H54 (cell line): ENCODE results near the gene NEK6.
"Not testable (repeated sequence)": the region's sequence is repeated elsewhere in the genome, so short reads cannot be mapped to it uniquely, and the experiment has no call there.

ENCODE experiments used
- DNase-seq: peaks from one replicate; pipeline ENCODE4 v3.0.0; 2011; ENCODE audit warnings: low spot score, mixed read lengths; ENCODE audit not compliant: insufficient read length
- FAIRE-seq: peaks from 3 replicates; lab custom pipeline; 2011; peaks lifted over from hg19 to GRCh38; lab: Jason Lieb, UNC
- POLR2A ChIP-seq: IDR thresholded peaks from 2 replicates; pipeline ENCODE4 v1.6.1; 2011; ENCODE audit warnings: low read depth, mild to moderate bottlenecking, low read length

NEK6 gene

DNA sequence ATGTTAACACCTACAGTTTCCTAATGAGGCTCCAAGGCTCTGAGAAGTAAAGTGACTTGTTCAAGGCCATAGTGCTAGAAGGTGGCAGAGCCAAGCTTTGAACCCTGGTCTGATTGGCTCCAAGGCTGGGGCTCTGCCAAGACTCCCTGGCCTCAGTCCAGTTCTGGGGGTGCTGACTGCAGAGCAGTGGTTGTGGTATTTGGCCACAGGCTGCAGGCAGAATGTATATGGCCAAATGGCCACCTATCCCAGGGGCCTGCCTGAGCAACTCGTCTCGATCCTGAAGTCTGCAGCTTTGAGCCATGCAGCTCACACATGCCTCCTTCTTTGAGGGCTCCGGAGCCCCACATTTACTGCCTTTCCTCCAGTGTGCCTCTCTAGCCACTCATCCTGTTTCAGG lies 9.7 kb upstream of the NEK6 start:
- DNase-seq (peak; percentile 46), FAIRE-seq (no peak)
- TF ChIP-seq POLR2A, result no peak

DNA sequence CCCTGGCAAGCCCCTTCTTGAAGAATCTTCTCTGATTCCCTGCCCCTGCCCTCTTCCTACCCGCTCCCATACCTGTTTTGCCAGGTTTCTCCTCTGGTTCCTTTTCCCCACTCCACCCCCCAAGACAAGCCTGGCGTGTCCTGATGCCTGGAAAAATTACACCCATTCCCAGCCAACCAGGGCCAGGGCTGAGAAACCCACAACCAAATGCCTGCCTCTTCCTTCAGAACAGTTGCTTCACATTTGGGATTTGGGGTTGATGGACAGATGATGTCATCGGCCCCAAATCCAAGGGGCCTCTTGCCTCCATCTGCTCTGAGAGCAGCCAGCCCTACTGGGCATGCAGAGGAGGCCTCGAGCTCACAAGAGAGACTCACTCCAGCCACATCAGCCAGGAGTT lies 8.8 kb upstream of the NEK6 start:
- FAIRE-seq (no peak), DNase-seq (no peak)
- no peak for TF ChIP-seq POLR2A

DNA sequence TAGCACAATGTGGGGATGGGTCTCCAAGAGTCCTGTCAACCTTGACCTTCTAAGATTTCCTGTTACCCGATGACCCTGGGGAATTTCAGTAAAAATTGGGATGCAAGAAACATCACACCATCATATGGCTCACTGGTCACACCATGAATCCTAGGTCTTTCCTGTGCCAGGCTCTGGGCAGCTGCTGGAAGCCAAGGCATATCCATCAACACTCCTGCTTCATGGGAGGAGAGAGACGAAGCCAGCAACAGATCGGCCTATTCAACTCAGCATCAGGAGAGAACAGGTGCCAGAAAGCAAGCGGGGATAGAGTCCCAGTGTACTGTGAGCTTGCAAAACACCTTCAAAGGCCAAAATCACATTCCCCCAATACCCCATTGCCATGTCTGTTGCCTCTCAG lies 6.5 kb upstream of the NEK6 start:
- DNase-seq (no peak), FAIRE-seq (no peak)
- TF ChIP-seq POLR2A, result no peak

DNA sequence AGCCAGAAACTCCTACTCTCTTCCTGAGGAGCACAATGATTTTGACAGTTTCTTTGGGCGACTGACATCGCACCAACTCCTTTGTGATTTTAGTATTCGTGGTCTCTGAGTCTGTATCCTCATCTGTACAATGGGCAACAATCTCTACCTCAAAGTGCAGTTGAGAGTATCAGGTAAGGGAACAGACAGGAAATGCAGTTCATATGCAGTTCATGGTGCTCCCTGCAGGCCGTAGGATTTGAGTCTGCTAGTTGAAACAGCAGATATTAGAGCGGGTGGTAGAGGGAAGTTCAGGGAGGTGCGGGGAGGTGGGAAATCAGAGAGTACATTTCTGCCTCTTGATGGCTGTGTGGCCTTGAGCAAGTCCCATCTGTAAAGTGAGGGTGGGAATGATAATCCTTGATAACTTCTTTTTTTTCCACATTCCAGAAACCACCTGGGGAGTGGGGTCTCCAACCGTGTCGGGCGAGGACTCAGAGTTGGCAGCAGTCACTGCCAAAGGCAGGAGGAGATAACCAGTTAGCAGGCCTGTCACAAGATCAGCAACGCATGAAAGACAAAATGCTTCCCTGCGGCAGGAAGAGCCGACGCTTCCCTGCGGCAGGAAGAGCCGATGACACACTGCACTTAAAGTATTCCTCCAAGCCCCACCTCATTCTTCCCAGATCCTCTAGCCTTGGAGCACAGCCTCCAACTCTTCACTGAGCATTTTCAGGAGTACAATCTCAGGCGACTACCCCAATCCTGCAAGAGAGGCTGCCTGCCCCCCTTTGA lies 6.0 kb upstream of the NEK6 start:
- FAIRE-seq, result peak; percentile 90

DNA sequence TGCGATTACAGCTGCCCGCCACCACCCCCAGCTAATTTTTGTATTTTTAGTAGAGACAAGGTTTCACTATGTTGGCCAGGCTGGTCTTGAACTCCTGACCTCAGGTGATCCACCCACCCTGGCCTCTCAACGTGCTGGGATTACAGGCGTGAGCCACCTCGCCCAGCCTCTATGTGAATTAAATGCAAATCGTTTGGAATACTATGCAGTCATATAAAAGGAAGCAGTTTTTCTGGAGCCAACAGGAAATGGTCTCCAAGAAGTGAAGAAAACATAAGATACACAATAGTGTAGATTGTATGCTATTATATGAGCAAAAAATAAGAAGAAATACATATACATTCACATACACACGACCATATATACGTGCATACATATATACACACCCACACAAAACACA lies 4.9 kb upstream of the NEK6 start:
- not testable (repeated sequence) for FAIRE-seq, DNase-seq

More for the DNA sequence above, 6.0 kb upstream of the NEK6 start:
- DNase-seq, result peak; percentile 91
- no peak for TF ChIP-seq POLR2A

DNA sequence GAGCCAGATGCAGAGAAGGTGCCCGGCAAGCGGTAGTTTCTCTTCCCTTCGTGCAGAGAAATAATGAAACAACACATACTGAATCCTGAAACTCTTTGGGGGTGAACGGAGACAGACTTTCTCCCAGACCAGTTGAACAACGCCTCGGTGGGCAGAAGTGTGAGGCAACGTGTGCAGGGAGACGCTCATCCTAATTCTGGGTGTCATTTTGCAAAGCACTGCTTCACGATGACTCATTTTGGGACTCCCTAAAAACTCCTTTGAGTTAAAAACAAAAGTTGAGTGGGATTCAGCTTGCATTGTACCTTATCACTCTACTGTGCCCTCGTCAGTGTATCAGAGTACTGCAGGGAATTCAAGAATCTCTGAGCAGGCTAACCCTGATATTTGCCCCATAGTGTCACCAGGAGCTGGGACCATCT lies 3.5 kb upstream of the NEK6 start:
- DNase-seq (no peak), FAIRE-seq (no peak)
- TF ChIP-seq POLR2A, result no peak

DNA sequence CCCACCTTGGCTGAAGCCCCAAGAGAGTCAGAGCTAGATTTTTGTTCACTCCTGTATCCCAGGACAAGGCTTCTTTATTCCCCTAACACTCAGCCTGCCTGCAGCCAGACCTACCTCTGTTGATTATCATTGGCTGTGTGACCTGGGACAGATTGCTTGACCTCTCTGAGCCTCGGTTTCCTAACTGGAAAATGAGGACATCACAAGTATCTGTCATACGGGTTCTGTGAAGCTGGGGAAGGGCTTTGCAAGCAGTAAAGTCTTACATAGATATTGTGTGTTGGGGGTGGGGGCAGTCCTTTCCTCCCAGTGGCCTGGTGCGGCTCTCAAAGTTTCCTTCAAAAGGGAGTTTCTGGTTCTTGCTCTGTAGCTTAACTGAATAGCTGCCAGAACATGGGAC lies 2.5 kb upstream of the NEK6 start:
- FAIRE-seq (no peak), DNase-seq (no peak)
- no peak for TF ChIP-seq POLR2A

DNA sequence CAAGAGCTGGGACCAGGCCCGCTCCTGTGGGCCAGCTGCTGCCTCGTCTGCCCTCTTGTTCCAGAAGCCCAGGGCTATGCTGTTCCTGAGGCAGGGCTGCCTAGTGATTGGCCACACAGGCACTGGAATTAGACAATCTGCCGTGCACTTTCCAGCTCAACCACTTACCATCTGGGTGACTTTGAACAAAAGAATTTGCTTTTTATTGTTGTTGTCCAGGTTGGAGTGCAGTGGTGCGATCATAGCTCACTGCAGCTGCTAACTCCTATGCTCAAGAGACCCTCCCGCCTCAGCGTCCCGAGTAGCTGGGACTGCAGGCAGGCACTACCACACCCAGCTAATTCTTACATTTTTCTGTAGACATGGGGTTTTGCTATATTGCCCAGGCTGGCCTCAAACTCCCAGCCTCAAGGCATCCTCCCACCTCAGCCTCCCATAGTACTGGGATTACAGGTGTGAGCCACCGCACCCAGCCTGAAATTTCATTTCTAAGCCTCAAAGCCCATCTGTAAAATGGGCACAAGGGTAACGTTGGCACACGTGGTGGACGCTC lies 1.2 kb upstream of the NEK6 start:
- no peak for TF ChIP-seq POLR2A
- DNase-seq, result peak; percentile 96
- FAIRE-seq, result peak; percentile 79

DNA sequence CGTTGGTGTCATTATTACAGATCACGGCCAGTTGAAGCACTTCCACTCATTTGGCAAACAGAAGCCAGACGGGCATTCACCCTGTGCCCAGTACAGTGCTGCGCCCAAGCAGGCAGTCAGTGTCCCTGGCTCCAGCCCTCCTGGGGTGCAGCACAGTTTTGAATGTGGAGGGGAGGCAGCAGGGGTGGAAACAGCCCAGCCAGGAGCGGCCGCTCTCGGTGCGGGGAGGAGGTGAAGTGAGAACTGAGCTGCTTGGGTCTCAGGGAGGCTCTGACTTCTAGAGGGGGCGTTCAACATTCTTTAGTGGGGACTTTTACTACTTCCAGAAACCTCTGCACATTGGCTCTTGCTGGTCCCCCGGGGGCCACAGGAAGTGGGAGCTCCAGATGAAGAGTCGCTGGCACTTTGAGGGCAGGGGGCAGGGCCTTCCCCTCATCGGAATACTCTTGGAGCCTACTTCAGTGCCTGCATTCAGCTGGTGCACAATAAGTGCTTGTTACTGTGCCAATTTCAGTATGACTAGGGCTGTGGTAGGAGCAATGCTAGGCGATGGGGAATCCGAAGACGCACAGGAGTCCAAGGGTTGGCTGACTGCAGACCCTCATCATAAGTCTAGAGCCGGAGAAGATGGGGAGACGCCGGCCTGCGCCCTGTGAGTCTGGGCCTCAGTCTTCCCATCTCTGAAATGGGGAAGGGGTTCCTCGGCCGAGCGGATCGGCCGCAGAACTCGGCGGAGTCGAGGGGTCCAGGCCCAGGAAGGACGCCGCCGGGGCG lies 492 bp upstream of the NEK6 start:
- no peak for FAIRE-seq
- TF ChIP-seq POLR2A, result no peak
- no peak for DNase-seq

DNA sequence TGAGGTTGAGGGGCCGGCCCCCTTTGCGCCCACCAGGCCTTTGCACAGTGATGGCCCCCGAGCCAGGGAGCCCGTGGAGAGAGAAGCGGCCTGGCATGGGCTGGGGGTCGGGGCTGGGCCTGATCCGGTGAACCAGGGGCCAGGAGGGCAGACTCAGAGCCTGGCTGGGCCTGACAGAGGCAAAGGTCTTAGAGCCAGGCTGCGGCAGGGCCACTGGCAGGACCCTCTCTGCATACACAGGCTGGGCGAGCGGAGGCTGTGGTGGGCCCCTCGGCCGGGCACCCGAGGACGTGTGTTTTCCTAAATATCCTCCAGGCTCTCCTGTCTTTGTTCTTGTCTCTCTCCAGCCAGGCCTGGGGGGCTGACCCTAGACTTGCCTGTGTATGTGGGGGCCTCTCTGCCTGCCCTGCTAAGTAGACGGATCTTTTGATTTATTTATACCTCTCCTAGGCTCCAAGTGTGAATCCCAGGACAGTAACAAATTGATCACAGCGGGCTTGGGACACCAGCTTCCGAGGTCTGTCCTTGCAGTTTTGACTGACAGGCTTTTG lies 933 bp downstream of the NEK6 start:
- DNase-seq (peak; percentile 36), FAIRE-seq (no peak)
- TF ChIP-seq POLR2A, result no peak

DNA sequence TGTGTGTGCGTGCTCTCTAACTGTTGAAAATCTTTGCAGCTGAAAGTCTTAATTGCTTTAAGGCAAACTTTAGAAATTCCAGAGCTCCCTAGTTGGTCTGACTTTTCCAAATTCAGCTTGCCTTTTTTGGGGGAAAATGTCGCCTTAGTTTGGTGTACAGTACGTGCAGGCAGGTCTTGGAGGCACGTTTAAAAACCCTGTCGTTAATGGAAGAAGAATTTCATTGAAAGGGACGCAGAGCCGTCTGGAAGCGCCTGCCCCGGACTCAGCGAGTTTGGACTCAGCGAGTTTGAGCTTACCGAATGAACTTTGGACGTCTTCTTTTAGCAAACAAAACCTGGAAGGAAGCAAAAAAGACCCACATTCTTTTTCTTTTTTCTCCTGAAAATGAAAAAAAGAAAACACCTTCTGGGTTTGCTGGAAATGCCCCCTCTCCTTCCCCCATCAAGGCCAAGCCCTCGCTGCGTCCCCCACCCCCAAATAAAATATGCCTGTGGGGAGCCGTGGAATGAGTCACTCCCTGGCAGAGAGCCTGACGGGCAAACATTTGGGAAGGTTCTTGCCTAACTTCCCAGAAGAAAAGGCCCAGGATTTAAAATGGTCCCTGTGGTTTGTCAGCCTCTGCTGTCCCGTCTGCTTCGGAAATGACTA lies 1.5 kb downstream of the NEK6 start:
- no peak for FAIRE-seq
- peak; percentile 92 for DNase-seq

DNA sequence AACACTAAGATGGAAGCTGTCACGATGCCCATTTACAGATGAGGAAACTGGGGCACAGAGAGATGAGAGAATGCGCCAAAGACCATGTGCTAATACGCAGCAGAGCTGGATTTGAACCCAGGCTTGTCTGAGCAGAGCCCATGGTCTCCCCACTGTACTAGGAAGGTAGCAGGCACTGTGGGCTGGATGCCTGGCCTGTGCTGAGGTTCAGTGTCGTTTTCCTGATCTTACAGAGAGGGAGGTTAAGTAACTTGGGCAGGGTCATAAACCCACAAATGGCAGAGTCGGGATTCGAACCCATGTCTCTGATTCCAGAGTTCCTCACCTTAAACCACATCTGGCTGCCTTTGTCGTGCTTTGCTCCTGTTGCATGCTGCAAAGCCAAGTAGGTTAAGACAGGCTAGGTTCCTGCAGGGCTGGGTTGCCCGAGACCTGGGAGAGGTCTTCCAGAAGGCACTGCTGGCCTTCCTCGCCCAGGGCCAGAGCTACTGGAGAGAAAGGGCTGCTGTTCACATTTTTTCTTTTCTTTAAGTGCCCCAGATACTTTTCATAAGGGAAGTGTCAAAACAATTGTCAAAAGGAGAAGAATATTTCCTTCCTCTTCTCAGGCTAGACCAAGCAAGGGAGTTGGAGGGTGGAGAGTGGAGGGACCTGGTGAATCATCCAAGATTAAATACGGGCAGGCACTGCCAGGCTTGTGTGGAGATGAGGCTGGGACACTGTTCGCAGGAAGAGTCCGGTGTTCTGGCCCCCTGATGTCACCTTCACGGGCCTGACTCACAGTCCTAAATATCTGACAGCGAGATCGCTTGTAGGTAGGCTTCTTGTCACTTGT lies 3.2 kb downstream of the NEK6 start:
- peak; percentile 81 for FAIRE-seq
- TF ChIP-seq POLR2A, result no peak
- DNase-seq, result peak; percentile 86

More for the DNA sequence above, 1.5 kb downstream of the NEK6 start:
- TF ChIP-seq POLR2A, result no peak
